Ectodermal cell (in vitro differentiated cells): ENCODE data around the gene LILRB1.

Source experiments
- H3K27ac ChIP-seq: 2 replicates; pipeline ENCODE4 v1.7.0; 2013; ENCODE audit warnings: mild to moderate bottlenecking, low read depth, low read length; ENCODE audit not compliant: insufficient read depth, poor library complexity, severe bottlenecking
- H3K27me3 ChIP-seq: 2 replicates; pipeline ENCODE4 v1.7.0; 2013; ENCODE audit warnings: mild to moderate bottlenecking, low read length; ENCODE audit not compliant: insufficient read depth, control insufficient read depth, poor library complexity, severe bottlenecking
- H3K36me3 ChIP-seq: one replicate; pipeline ENCODE4 v1.7.0; 2013; ENCODE audit warnings: low read length; ENCODE audit not compliant: control insufficient read depth, insufficient read depth
- H3K4me1 ChIP-seq: one replicate; pipeline ENCODE4 v1.7.0; 2013; ENCODE audit warnings: low read length; ENCODE audit not compliant: control insufficient read depth, insufficient read depth
- H3K4me3 ChIP-seq: 2 replicates; pipeline ENCODE4 v1.7.0; 2013; ENCODE audit warnings: low read depth, low read length, control low read depth; ENCODE audit not compliant: insufficient read depth
- H3K9me3 ChIP-seq: 2 replicates; pipeline ENCODE4 v1.7.0; 2013; ENCODE audit warnings: mild to moderate bottlenecking, low read length, moderate library complexity; ENCODE audit not compliant: control insufficient read depth
- WGBS, 2 experiments: methylation state at CpG; one replicate each; pipeline ENCODE4 v1.1.7; 2013; ENCODE audit warnings: missing lambda C conversion rate in 2 of 2; 5-methylcytosine and 5-hydroxymethylcytosine counted together

The LILRB1 gene

DNA sequence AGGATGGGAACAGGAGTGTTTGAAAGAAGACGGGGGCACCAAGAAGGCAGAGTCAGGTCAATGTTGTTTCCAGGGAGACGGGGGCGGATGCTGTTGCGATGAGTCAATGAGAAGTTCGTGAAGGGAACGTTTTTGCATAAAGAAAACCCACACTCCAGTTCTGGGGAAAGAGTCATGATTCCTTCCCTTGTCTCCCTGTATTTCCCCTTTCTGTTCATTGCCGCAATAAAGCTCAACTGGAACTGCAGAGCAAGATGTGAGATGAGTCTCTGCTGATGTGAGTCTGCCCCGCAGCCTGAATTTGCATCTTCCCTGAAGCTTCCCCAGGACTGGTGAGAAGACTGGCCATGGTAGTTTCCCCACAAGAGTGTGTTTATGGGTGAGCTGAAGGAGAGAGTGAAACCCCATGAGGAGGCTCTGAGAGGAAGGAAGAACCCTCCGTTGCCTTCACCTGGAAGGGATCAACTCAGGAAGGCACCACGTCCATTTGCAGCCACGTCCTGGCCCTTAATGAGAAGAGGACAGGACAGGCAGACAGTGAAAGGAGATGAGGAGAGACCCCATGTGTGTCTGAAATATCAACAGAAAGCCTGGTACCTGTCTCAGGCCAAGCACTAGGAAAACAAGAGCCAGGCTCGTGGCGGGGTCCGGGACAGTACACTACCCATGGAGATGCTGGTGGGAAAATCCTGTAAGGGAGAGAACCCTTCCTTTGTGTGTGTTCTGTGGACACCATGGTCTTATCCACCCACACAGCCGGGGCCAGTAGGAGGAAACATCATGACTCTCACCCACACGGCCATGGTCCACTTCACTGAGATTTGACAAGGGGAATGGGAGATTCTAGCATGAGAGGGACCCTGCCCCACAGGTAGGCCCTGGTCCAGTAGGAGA is 23.1 kb upstream of the LILRB1 start:
- Histone ChIP-seq H3K9me3 (peaks cover 5% of the 10 kb centered on the region), H3K27me3 (no peaks in the 10 kb centered on the region)
- 75 to 78% methylated on average over 16 of the region's 16 CpGs for WGBS, 2 experiments

GRCh38 chr19:54607785-54608150 is 22.5 kb upstream of the LILRB1 start:
- no peaks in the 10 kb centered on the region for H3K27me3 ChIP-seq
- 64% methylated on average over 5 of the region's 5 CpGs for WGBS, 2 experiments
- H3K36me3 ChIP-seq: no peaks in the 10 kb centered on the region
- H3K4me1 ChIP-seq: no peaks in the 10 kb centered on the region
- no peak overlapping the region for H3K4me3 ChIP-seq
- no peak overlapping the region for H3K27ac ChIP-seq
- H3K9me3 ChIP-seq: peaks cover 1% of the 10 kb centered on the region

More for the DNA sequence above, 23.1 kb upstream of the LILRB1 start:
- Histone ChIP-seq H3K27ac (no peak overlapping the region), H3K4me3 (no peak overlapping the region), H3K4me1 (no peaks in the 10 kb centered on the region), H3K36me3 (no peaks in the 10 kb centered on the region)

- Histone ChIP-seq H3K9me3 (no peaks in the 10 kb centered on the region), H3K36me3 (no peaks in the 10 kb centered on the region), H3K4me3 (no peak overlapping the region), H3K27me3 (no peaks in the 10 kb centered on the region), H3K4me1 (no peaks in the 10 kb centered on the region), H3K27ac (no peak overlapping the region)
- 78 to 82% methylated on average over 7 of the region's 7 CpGs for WGBS, 2 experiments
Observed at GRCh38 chr19:54608205-54608604, 22.1 kb upstream of the LILRB1 start.

DNA sequence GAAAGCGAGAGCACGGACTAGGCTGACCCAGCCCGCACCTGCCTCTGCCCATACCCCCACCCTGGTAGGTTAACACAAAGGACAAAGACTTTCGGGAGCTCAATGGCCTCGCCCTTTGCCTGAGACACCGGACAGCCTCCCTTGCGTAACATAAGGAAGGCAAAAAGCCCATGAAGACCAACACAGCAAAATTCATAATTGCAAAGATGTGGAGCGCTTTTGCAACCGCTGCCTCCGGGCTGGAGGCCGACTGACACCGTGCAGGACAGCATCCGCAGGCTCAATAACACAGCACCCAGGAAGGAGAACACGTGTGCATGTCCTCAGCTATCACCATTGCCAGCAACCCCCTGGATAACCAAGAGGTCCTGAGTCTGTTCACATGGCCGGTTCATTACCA is 21.5 kb upstream of the LILRB1 start:
- Histone ChIP-seq H3K27ac (no peak overlapping the region), H3K4me3 (no peak overlapping the region), H3K36me3 (no peaks in the 10 kb centered on the region), H3K4me1 (no peaks in the 10 kb centered on the region), H3K27me3 (no peaks in the 10 kb centered on the region), H3K9me3 (no peaks in the 10 kb centered on the region)
- WGBS, 2 experiments: 81 to 83% methylated on average over 15 of the region's 15 CpGs

DNA sequence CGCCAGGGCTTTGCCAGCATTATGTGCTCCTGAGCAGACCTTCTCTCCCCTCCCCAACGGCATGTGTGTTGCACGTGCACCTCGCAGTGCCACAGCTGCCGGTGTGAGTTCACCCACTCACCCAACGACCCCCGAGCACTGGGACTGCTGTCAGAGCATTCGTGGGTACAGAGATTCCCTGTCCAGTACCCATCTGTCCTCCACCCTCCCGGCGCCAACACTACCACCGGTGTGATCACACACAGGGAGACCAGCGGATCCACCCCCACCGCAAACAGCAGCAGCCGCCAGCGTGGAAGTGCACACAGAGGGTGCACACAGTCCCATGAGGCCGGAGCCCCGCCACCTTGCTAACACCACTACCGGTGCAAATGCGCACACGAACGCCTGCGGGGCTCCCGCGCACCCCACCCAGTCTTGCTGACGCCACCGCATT is 20.9 kb upstream of the LILRB1 start:
- Histone ChIP-seq H3K4me3 (no peak overlapping the region), H3K36me3 (no peaks in the 10 kb centered on the region), H3K27me3 (no peaks in the 10 kb centered on the region), H3K27ac (no peak overlapping the region), H3K9me3 (no peaks in the 10 kb centered on the region), H3K4me1 (no peaks in the 10 kb centered on the region)
- WGBS, 2 experiments: 86 to 87% methylated on average over 26 of the region's 26 CpGs

DNA sequence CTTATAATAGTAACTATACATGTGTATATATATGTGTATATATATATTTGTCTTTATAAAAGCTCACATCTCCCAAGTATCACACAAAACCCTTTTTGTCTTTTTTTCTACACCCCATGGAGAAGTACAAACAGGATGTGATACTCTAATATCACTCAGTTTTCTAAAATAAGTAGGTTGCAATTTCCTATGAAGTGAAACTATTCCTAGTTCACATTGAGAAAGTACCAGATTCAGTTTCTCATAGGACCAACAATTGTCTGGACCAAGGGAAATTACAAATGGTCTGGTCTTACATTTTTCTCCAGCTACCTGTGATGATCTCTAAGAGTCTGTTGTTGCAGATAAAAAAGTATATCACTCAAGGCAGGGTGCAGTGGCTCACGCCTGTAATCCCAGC is 17.9 kb upstream of the LILRB1 start:
- Histone ChIP-seq H3K4me3 (no peak overlapping the region), H3K27me3 (no peaks in the 10 kb centered on the region), H3K36me3 (no peaks in the 10 kb centered on the region), H3K27ac (no peak overlapping the region), H3K4me1 (no peaks in the 10 kb centered on the region), H3K9me3 (peaks cover 4% of the 10 kb centered on the region)
- 87 to 91% methylated on average over 1 of the region's 1 CpG for WGBS, 2 experiments

DNA sequence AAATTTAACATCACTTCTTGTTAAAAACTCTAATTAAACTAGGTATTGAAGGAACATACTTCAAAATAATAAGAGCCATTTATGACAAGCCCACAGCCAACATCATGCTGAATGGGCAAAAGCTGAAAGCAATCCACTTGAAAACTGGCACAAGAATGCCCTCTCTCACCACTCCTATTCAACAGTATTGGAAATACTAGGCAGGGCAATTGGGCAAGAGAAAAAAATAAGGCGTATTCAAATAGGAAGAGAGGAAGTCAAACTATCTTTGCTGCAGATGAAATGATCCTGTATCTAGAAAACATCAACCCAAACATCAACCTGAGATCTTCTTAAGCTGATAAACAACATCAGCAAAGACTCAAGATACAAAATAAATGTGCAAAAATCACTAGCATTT is 15.6 kb upstream of the LILRB1 start:
- no peak overlapping the region for H3K27ac ChIP-seq
- H3K4me3 ChIP-seq: no peak overlapping the region
- no peaks in the 10 kb centered on the region for H3K27me3 ChIP-seq
- H3K36me3 ChIP-seq: no peaks in the 10 kb centered on the region
- H3K9me3 ChIP-seq: peaks cover 4% of the 10 kb centered on the region
- WGBS, 2 experiments: 78 to 85% methylated on average over 1 of the region's 1 CpG
- H3K4me1 ChIP-seq: no peaks in the 10 kb centered on the region

DNA sequence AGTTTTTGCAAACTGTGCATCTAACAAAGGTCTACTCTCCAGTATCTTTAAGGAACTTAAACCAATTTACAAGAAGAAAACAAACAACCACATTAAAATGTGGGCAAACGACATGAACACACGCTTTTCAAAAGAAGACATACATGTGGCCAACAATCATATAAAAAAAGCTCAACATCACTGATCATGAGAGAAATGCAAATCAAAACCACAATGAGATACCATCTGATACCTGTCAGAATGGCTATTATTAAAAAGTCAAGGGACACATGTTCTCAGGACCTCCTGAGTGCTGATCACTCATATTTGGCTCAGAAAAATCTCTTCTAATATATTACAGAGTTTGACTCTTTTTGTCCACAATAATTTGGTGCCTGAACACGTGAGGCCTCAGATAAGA is 14.2 kb upstream of the LILRB1 start:
- Histone ChIP-seq H3K27me3 (no peaks in the 10 kb centered on the region), H3K27ac (no peak overlapping the region), H3K36me3 (no peaks in the 10 kb centered on the region), H3K9me3 (peaks cover 4% of the 10 kb centered on the region), H3K4me3 (no peak overlapping the region), H3K4me1 (no peaks in the 10 kb centered on the region)
- WGBS, 2 experiments: 44 to 46% methylated on average over 3 of the region's 3 CpGs

DNA sequence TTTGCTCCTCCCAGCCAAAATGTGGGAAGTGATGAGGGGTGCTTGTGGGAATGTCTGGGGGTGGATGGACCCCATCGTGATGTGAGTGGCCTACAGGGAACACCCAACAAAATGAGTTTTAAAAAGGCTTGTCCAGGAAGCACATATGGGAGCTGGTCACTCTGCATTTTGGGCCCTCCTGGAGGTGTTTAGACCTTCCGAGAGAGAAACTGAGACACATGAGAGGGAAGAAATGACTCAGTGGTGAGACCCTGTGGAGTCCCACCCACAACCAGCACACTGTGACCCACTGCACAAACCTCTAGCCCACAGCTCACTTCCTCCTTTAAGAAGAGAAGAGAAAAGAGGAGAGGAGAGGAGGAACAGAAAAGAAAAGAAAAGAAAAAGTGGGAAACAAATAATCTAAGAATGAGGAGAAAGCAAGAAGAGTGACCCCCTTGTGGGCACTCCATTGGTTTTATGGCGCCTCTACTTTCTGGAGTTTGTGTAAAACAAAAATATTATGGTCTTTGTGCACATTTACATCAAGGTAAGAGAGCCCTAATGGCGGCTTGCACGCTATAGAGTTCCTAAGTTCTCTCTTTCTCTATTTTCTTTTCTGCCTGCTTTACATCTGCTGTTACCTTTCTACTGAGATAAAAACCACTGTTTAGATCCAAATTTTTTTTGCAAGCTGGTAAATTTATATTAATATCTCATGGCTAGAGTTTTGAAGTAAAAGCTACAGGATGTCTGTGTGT is 13.3 kb upstream of the LILRB1 start:
- no peaks in the 10 kb centered on the region for H3K36me3 ChIP-seq
- H3K9me3 ChIP-seq: peaks cover 7% of the 10 kb centered on the region
- no peaks in the 10 kb centered on the region for H3K4me1 ChIP-seq
- 39 to 46% methylated on average over 5 of the region's 5 CpGs for WGBS, 2 experiments
- H3K4me3 ChIP-seq: no peak overlapping the region
- no peak overlapping the region for H3K27ac ChIP-seq
- H3K27me3 ChIP-seq: no peaks in the 10 kb centered on the region

GRCh38 chr19:54620464-54620863 is 9.8 kb upstream of the LILRB1 start:
- H3K9me3 ChIP-seq: peaks cover 2% of the 10 kb centered on the region
- WGBS, 2 experiments: 56 to 69% methylated on average over 4 of the region's 4 CpGs
- H3K27ac ChIP-seq: no peak overlapping the region
- no peaks in the 10 kb centered on the region for H3K36me3 ChIP-seq
- no peaks in the 10 kb centered on the region for H3K4me1 ChIP-seq
- no peak overlapping the region for H3K4me3 ChIP-seq
- H3K27me3 ChIP-seq: no peaks in the 10 kb centered on the region
